Left ventricle myocardium inferior (tissue), 1 donor: ENCODE data around the gene DIDO1. TPM values are rescaled to one million over a fixed set of nuclear protein-coding genes. Genes with fewer than 3 reads are reported as not detected.
"Not testable (repeated sequence)": the region's sequence is repeated elsewhere in the genome, so short reads cannot be mapped to it uniquely, and the experiment has no call there.

Experiments used
- DNase-seq: peaks from one replicate; pipeline ENCODE4 v3.0.0-alpha.2; 2020
- H3K27ac ChIP-seq: fragments of 200-600 bp; replicated peaks from 2 replicates; pipeline ENCODE4 v1.8.0; 2021
- H3K27me3 ChIP-seq: fragments of 200-600 bp; 2 replicates; pipeline ENCODE4 v1.8.0; 2021; ENCODE audit warnings: low read depth
- H3K36me3 ChIP-seq: fragments of 200-600 bp; 2 replicates; pipeline ENCODE4 v1.8.0; 2021
- H3K4me1 ChIP-seq: fragments of 200-600 bp; 2 replicates; pipeline ENCODE4 v1.8.0; 2021
- H3K4me3 ChIP-seq: fragments of 200-600 bp; 2 replicates; pipeline ENCODE4 v1.8.0; 2021; ENCODE audit warnings: mild to moderate bottlenecking, moderate library complexity
- H3K9me3 ChIP-seq: fragments of 200-600 bp; replicated peaks from 2 replicates; pipeline ENCODE4 v1.8.0; 2021
- intact Hi-C: fragments of 100-400 bp; cut with micrococcal nuclease; formaldehyde crosslinking; loops from one replicate; pipeline ENCODE4 v1.11.0; 2022
- total RNA-seq: library from RNA; stranded (reverse); fragmentation: NEBNext Ultra II Directional; extraction: Animal tissue kit (Norgen Biotek cat#: 25700); gene quantifications from one replicate; pipeline ENCODE4 v1.2.1, GENCODE V29; 2021
- TF ChIP-seq, protein P1 (sequence below): fragments of 200-600 bp; IDR thresholded peaks from 2 replicates; pipeline ENCODE4 v1.8.0; 2021; ENCODE audit warnings: antibody characterized with exemption, mild to moderate bottlenecking, borderline replicate concordance
- donor health status: DM: no; HTN: yes; CAD: no; lungs with severe emphysema.

Gene DIDO1
- total RNA-seq, 1 donor from 2014 or later, result 37.0 TPM

GRCh38 chr20:62925076-62925419, 1.3 kb downstream of the DIDO1 start:
- TF ChIP-seq, protein P1, sequence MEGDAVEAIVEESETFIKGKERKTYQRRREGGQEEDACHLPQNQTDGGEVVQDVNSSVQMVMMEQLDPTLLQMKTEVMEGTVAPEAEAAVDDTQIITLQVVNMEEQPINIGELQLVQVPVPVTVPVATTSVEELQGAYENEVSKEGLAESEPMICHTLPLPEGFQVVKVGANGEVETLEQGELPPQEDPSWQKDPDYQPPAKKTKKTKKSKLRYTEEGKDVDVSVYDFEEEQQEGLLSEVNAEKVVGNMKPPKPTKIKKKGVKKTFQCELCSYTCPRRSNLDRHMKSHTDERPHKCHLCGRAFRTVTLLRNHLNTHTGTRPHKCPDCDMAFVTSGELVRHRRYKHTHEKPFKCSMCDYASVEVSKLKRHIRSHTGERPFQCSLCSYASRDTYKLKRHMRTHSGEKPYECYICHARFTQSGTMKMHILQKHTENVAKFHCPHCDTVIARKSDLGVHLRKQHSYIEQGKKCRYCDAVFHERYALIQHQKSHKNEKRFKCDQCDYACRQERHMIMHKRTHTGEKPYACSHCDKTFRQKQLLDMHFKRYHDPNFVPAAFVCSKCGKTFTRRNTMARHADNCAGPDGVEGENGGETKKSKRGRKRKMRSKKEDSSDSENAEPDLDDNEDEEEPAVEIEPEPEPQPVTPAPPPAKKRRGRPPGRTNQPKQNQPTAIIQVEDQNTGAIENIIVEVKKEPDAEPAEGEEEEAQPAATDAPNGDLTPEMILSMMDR, result no peak
- H3K4me3 ChIP-seq, result peak overlapping the region; percentile 90
- peaks cover 97% of the 10 kb centered on the region for H3K4me1 ChIP-seq
- DNase-seq, result no peak
- no peaks in the 10 kb centered on the region for H3K36me3 ChIP-seq
- H3K9me3 ChIP-seq, result no peaks in the 10 kb centered on the region
- peak overlapping the region; percentile 96 for H3K27ac ChIP-seq
- intact Hi-C loops, result no loop called here
- H3K27me3 ChIP-seq, result no peaks in the 10 kb centered on the region

GRCh38 chr20:62924442-62925075, 1.7 kb downstream of the DIDO1 start:
- intact Hi-C loops, result no loop called here
- TF ChIP-seq, protein P1, result no peak

GRCh38 chr20:62923669-62924441, 2.5 kb downstream of the DIDO1 start:
- Histone ChIP-seq H3K4me1 (peaks cover 97% of the 10 kb centered on the region), H3K36me3 (no peaks in the 10 kb centered on the region), H3K27ac (peak overlapping the region; percentile 96), H3K27me3 (no peaks in the 10 kb centered on the region), H3K4me3 (peak overlapping the region; percentile 90), H3K9me3 (no peaks in the 10 kb centered on the region)
- DNase-seq, result no peak
- intact Hi-C loops, result no loop called here
- TF ChIP-seq, protein P1, result no peak

More at GRCh38 chr20:62924442-62925075, 1.7 kb downstream of the DIDO1 start:
- no peaks in the 10 kb centered on the region for H3K9me3 ChIP-seq
- DNase-seq, result no peak
- peak overlapping the region; percentile 90 for H3K4me3 ChIP-seq
- H3K27ac ChIP-seq, result peak overlapping the region; percentile 96
- H3K36me3 ChIP-seq, result no peaks in the 10 kb centered on the region
- H3K4me1 ChIP-seq, result peaks cover 97% of the 10 kb centered on the region
- no peaks in the 10 kb centered on the region for H3K27me3 ChIP-seq

DNA sequence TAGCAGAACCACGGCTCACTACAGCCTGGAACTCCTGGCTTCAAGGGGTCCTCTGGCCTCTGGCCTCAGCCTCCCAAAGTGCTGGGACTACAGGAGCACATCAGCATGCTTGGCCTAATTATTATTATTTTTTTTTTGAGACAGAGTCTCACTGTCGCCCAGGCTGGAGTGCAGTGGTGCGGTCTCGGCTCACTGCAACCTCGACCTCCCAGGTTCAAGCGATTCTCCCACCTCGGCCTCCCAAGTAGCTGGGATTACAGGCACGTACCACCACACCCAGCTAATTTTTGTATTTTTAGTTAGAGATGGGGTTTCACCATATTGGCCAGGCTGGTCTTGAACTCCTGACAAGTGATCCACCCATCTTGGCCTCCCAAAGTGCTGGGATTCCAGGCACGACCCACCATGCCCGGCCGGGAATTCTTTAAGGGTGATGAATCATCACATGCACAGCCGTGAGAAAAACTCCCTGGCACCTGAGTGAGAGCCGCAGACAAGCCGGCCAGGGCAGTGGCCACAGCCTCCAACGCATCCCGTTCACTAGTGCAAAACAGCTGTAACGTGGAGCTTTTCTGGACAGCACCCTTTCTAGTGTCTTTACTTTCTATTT, 3.1 kb downstream of the DIDO1 start:
- H3K27me3 ChIP-seq, DNase-seq, H3K36me3 ChIP-seq, intact Hi-C loops, H3K9me3 ChIP-seq: not testable (repeated sequence)
- H3K27ac ChIP-seq, result peak overlapping the region; percentile 96
- peaks cover 97% of the 10 kb centered on the region for H3K4me1 ChIP-seq
- H3K4me3 ChIP-seq, result peak overlapping the region; percentile 90

- TF ChIP-seq, protein P1, result no peak
- H3K27ac ChIP-seq, result peak overlapping the region; percentile 96
- H3K4me1 ChIP-seq, result peaks cover 97% of the 10 kb centered on the region
- intact Hi-C loops, result no loop called here
- DNase-seq, result no peak
- no peaks in the 10 kb centered on the region for H3K9me3 ChIP-seq
- H3K27me3 ChIP-seq, result no peaks in the 10 kb centered on the region
- no peaks in the 10 kb centered on the region for H3K36me3 ChIP-seq
- H3K4me3 ChIP-seq, result peak overlapping the region; percentile 90
These were observed 3.8 kb downstream of the DIDO1 start for GRCh38 chr20:62922451-62922921.
